ENCODE data around the gene CACNA1C.

CACNA1C gene

DNA sequence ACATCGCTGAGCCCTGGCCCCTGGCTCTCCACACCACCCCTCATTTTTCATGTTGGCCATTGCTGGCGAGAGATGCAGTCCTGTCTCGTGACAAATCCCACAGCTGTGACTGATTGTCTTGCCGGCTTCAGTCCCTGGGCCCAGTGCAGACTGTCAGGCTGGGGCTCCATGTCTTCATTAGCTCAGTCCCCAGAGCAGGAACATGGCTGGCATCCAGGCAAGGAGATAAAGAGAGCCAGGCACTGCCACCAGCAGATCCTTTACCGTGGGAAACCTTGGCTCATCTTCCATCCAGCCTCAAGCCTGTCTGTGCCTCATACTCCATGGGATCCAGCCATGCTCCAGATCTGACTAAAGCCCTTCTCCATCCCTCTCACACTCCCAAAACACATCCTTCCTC is 457.3 kb downstream of the CACNA1C start:
- H3K9me3 ChIP-seq (ENCODE audit: control insufficient read depth in 1 of 2, low read length in 2 of 2), result no peaks in the 10 kb centered on the region
- no peaks in the 10 kb centered on the region for H3K27me3 ChIP-seq (ENCODE audit: control insufficient read depth in 1 of 2, insufficient read depth in 2 of 2, low read length in 2 of 2)
- H3K36me3 ChIP-seq (ENCODE audit: control insufficient read depth in 1 of 2, insufficient read depth in 2 of 2, low read length in 2 of 2), result no peaks in the 10 kb centered on the region
- no peak overlapping the region for H3K9ac ChIP-seq (ENCODE audit: low read depth in 1 of 2, low read length in 2 of 2)
- H3K4me1 ChIP-seq (ENCODE audit: control insufficient read depth in 1 of 2, insufficient read depth in 2 of 2, low read length in 2 of 2), result no peaks in the 10 kb centered on the region
- no peak overlapping the region for H3K27ac ChIP-seq (ENCODE audit: low read depth, low read length)
- H3K4me3 ChIP-seq (ENCODE audit: low read depth in 1 of 2, low read length in 2 of 2), result no peak overlapping the region

DNA sequence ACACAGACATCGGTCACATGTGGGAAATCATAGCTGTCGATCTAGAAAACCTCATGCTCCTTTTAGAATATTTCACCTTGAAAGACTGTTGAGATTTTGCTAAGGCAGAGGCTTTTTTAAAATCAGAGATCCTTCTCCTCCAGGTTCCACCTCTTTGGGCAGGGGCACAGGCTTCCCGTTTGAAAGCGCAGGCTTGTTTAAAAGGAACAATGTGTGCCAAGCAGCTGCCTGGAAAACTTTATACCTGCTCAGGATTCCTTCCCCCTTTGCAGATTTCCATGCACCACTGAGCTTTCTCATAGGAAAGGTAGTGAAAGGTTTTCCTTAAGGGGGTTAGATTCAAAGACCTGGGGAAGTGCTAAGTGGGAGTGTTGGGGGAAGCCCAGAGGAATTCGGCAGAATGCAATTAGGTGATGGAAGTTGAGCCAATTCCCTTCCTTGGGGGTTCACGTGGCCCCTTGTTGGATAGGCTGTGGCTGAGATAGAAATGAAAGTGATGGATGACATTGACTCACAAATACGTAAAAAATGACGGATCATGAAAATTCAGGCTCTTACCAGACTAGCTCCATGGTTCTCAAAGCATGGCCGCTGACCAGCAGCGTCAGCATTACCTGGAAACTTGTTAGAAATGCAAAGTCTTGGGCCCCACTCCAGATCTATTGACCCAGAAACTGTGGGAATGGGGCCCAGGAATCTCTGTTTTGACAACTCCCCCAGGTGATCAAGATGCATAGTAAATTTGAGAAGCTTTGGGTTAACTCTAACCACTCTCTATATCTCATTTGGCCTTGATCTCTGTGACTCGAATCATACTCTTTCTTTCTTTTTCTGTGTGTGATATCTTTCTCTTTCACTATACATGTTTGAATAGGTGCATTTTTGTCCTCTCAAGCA is 460.6 kb downstream of the CACNA1C start:
- H3K9me3 ChIP-seq (ENCODE audit: control insufficient read depth in 1 of 2, low read length in 2 of 2), result no peaks in the 10 kb centered on the region

DNA sequence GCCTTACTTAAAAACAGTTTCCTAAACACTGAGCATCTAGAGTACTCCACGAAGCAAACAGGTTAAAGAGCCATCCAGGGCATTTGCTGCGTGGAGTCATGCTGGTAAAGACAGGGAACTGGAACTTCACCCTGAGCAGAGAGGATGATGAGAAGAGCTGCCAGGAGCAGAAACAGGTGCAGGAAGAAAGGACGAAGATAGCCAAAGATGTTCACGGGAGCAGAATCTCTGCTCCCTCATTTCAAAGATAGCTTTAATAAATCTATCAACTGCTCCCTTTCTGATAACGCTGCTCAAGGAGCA is 461.2 kb downstream of the CACNA1C start:
- H3K27me3 ChIP-seq (ENCODE audit: control insufficient read depth in 1 of 2, insufficient read depth in 2 of 2, low read length in 2 of 2), result no peaks in the 10 kb centered on the region
- no peaks in the 10 kb centered on the region for H3K9me3 ChIP-seq (ENCODE audit: control insufficient read depth in 1 of 2, low read length in 2 of 2)
- H3K4me3 ChIP-seq (ENCODE audit: low read depth in 1 of 2, low read length in 2 of 2), result no peak overlapping the region
- H3K4me1 ChIP-seq (ENCODE audit: control insufficient read depth in 1 of 2, insufficient read depth in 2 of 2, low read length in 2 of 2), result no peaks in the 10 kb centered on the region
- H3K27ac ChIP-seq (ENCODE audit: low read depth, low read length), result no peak overlapping the region
- H3K9ac ChIP-seq (ENCODE audit: low read depth in 1 of 2, low read length in 2 of 2), result no peak overlapping the region
- H3K36me3 ChIP-seq (ENCODE audit: control insufficient read depth in 1 of 2, insufficient read depth in 2 of 2, low read length in 2 of 2), result no peaks in the 10 kb centered on the region

More for the DNA sequence above, 460.6 kb downstream of the CACNA1C start:
- Histone ChIP-seq H3K27ac (ENCODE audit: low read depth, low read length) (no peak overlapping the region), H3K36me3 (ENCODE audit: control insufficient read depth in 1 of 2, insufficient read depth in 2 of 2, low read length in 2 of 2) (no peaks in the 10 kb centered on the region), H3K4me3 (ENCODE audit: low read depth in 1 of 2, low read length in 2 of 2) (no peak overlapping the region), H3K27me3 (ENCODE audit: control insufficient read depth in 1 of 2, insufficient read depth in 2 of 2, low read length in 2 of 2) (no peaks in the 10 kb centered on the region), H3K4me1 (ENCODE audit: control insufficient read depth in 1 of 2, insufficient read depth in 2 of 2, low read length in 2 of 2) (no peaks in the 10 kb centered on the region), H3K9ac (ENCODE audit: low read depth in 1 of 2, low read length in 2 of 2) (no peak overlapping the region)

DNA sequence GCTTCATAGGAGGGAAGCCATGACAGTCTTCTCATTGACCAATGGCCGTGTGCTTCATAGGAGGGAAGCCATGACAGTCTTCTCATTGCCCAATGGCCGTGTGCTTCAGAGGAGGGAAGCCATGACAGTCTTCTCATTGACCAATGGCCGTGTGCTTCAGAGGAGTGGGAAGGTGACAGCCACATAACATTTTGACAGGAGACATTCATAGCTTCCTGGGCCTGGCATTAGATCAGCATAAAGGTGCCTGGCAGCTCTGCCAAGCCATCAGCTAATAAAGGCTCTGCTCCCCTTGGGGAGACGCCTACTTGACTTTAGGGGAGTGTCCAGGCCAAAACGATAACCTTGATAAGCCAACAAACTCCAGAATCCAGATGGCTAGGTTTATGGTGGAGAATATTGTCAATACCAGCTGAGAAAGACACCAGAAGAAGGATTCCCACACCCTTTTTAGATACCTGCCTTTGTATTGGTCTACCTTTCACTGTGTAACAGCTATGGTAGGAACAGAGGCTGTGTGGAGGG is 468.0 kb downstream of the CACNA1C start:
- Histone ChIP-seq H3K9me3 (ENCODE audit: control insufficient read depth in 1 of 2, low read length in 2 of 2) (no peaks in the 10 kb centered on the region), H3K9ac (ENCODE audit: low read depth in 1 of 2, low read length in 2 of 2) (no peak overlapping the region), H3K27ac (ENCODE audit: low read depth, low read length) (no peak overlapping the region), H3K36me3 (ENCODE audit: control insufficient read depth in 1 of 2, insufficient read depth in 2 of 2, low read length in 2 of 2) (no peaks in the 10 kb centered on the region), H3K4me1 (ENCODE audit: control insufficient read depth in 1 of 2, insufficient read depth in 2 of 2, low read length in 2 of 2) (peaks cover 5 to 6% of the 10 kb centered on the region in 2 donors), H3K27me3 (ENCODE audit: control insufficient read depth in 1 of 2, insufficient read depth in 2 of 2, low read length in 2 of 2) (no peaks in the 10 kb centered on the region), H3K4me3 (ENCODE audit: low read depth in 1 of 2, low read length in 2 of 2) (no peak overlapping the region)

DNA sequence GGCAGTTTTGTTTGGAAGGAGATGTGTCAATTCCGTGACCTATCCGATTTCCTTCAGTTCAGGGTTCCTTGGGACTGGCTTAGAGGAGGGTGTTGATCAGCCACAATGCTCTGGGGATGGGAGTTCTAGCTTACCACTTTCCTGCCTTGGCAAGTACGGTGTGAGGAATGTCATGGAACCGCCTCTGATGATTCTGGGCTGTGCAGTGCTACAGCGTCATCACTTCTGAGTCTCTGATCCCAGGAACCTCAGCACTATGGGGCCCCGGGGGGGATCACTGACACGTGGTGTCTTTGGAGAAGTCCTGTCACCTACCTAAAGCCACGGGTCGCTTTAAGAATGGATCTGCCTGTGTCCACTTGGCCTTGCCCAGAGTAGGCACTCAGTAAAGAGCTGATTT is 470.5 kb downstream of the CACNA1C start:
- Histone ChIP-seq H3K9me3 (ENCODE audit: control insufficient read depth in 1 of 2, low read length in 2 of 2) (no peaks in the 10 kb centered on the region), H3K27me3 (ENCODE audit: control insufficient read depth in 1 of 2, insufficient read depth in 2 of 2, low read length in 2 of 2) (no peaks in the 10 kb centered on the region), H3K4me3 (ENCODE audit: low read depth in 1 of 2, low read length in 2 of 2) (no peak overlapping the region), H3K27ac (ENCODE audit: low read depth, low read length) (no peak overlapping the region), H3K4me1 (ENCODE audit: control insufficient read depth in 1 of 2, insufficient read depth in 2 of 2, low read length in 2 of 2) (peaks cover 11 to 15% of the 10 kb centered on the region in 2 donors), H3K9ac (ENCODE audit: low read depth in 1 of 2, low read length in 2 of 2) (no peak overlapping the region), H3K36me3 (ENCODE audit: control insufficient read depth in 1 of 2, insufficient read depth in 2 of 2, low read length in 2 of 2) (no peaks in the 10 kb centered on the region)

DNA sequence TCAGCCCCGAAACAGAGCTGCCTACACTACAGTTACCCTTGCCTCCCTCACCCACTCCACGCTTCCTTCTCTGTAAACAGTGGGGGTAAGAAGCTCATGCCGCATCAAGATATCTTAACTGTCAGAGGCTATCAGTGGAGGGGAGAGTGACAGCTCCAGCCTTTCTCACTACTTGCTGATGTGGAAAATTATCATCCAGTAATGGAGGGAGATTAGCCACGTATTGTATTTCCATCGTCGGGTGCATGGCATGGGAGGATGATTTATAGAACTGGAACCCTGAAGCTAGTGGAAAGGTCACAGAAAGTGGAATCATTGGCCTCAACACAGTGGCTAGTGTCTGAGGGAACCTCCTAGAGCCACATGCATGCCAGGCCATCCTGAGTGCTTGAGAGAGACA is 471.1 kb downstream of the CACNA1C start:
- Histone ChIP-seq H3K36me3 (ENCODE audit: control insufficient read depth in 1 of 2, insufficient read depth in 2 of 2, low read length in 2 of 2) (no peaks in the 10 kb centered on the region), H3K9me3 (ENCODE audit: control insufficient read depth in 1 of 2, low read length in 2 of 2) (no peaks in the 10 kb centered on the region), H3K4me1 (ENCODE audit: control insufficient read depth in 1 of 2, insufficient read depth in 2 of 2, low read length in 2 of 2) (peaks cover 11 to 15% of the 10 kb centered on the region in 2 donors), H3K27ac (ENCODE audit: low read depth, low read length) (no peak overlapping the region), H3K4me3 (ENCODE audit: low read depth in 1 of 2, low read length in 2 of 2) (no peak overlapping the region), H3K9ac (ENCODE audit: low read depth in 1 of 2, low read length in 2 of 2) (no peak overlapping the region), H3K27me3 (ENCODE audit: control insufficient read depth in 1 of 2, insufficient read depth in 2 of 2, low read length in 2 of 2) (no peaks in the 10 kb centered on the region)

DNA sequence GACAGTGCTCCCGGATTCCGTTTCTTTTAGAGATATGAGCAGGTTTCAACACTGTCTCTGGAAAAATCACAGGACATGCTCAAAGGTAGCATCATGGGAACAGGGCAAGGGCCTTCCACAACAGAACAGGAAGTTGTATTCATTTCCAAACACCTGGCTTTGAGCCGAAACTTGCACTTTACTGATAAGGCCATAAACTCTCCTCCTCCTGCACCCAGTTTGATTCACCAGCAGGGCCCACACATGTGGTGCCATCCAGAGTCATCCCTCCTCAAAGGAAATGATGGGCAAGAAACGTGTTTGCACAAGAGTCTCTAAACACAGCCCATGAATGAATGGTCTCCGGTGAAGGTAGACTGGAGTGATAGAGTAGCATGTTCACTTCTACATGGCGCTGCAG is 473.6 kb downstream of the CACNA1C start:
- no peak overlapping the region for H3K4me3 ChIP-seq (ENCODE audit: low read depth in 1 of 2, low read length in 2 of 2)
- no peaks in the 10 kb centered on the region for H3K36me3 ChIP-seq (ENCODE audit: control insufficient read depth in 1 of 2, insufficient read depth in 2 of 2, low read length in 2 of 2)
- H3K27me3 ChIP-seq (ENCODE audit: control insufficient read depth in 1 of 2, insufficient read depth in 2 of 2, low read length in 2 of 2), result no peaks in the 10 kb centered on the region
- H3K4me1 ChIP-seq (ENCODE audit: control insufficient read depth in 1 of 2, insufficient read depth in 2 of 2, low read length in 2 of 2), result peaks cover 11 to 15% of the 10 kb centered on the region in 2 donors
- H3K9me3 ChIP-seq (ENCODE audit: control insufficient read depth in 1 of 2, low read length in 2 of 2), result no peaks in the 10 kb centered on the region
- no peak overlapping the region for H3K9ac ChIP-seq (ENCODE audit: low read depth in 1 of 2, low read length in 2 of 2)
- H3K27ac ChIP-seq (ENCODE audit: low read depth, low read length), result no peak overlapping the region

DNA sequence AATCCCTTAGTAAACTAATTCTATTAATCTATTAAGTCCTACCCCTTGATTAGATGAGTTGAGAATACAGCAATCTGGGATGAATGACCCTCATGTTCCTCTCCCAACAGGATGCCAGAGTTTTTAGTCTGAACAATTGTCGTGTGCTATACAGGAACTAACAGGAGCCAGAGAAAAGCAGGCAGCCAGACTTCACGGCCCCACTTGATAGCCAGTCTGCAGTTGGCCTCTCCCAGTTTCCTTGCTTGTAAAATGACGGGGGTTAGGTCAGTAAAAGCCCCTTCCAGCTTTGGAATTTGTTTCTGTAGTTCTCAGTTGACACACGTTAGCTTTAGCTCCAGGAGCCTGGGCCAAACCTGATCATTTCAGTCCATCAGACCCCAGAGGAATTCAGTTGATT is 475.2 kb downstream of the CACNA1C start:
- no peaks in the 10 kb centered on the region for H3K9me3 ChIP-seq (ENCODE audit: control insufficient read depth in 1 of 2, low read length in 2 of 2)
- no peaks in the 10 kb centered on the region for H3K36me3 ChIP-seq (ENCODE audit: control insufficient read depth in 1 of 2, insufficient read depth in 2 of 2, low read length in 2 of 2)
- H3K4me1 ChIP-seq (ENCODE audit: control insufficient read depth in 1 of 2, insufficient read depth in 2 of 2, low read length in 2 of 2), result peaks cover 11 to 15% of the 10 kb centered on the region in 2 donors
- no peak overlapping the region for H3K9ac ChIP-seq (ENCODE audit: low read depth in 1 of 2, low read length in 2 of 2)
- H3K27me3 ChIP-seq (ENCODE audit: control insufficient read depth in 1 of 2, insufficient read depth in 2 of 2, low read length in 2 of 2), result no peaks in the 10 kb centered on the region
- H3K4me3 ChIP-seq (ENCODE audit: low read depth in 1 of 2, low read length in 2 of 2), result no peak overlapping the region
- H3K27ac ChIP-seq (ENCODE audit: low read depth, low read length), result no peak overlapping the region

DNA sequence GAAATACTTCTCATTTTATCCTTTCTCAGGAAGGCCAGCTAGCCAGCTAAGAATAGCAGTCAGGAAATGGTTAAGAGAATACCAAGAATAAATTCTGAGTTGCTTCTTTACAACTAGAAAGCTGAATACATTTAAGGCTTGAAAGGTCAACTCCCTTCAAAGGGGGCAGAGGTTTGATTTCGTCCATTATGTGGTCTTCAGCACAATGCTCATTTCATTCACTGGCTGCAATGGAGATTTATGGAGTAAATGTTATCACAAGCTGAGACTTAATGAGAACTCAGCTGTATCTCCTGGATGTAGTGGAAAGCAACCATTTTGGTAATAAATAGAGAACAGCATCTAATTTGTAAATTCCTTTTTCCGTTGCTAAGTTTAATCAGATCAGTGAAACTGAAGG is 477.0 kb downstream of the CACNA1C start:
- H3K9ac ChIP-seq (ENCODE audit: low read depth in 1 of 2, low read length in 2 of 2), result no peak overlapping the region
- no peaks in the 10 kb centered on the region for H3K27me3 ChIP-seq (ENCODE audit: control insufficient read depth in 1 of 2, insufficient read depth in 2 of 2, low read length in 2 of 2)
- no peak overlapping the region for H3K27ac ChIP-seq (ENCODE audit: low read depth, low read length)
- no peaks in the 10 kb centered on the region for H3K9me3 ChIP-seq (ENCODE audit: control insufficient read depth in 1 of 2, low read length in 2 of 2)
- H3K4me1 ChIP-seq (ENCODE audit: control insufficient read depth in 1 of 2, insufficient read depth in 2 of 2, low read length in 2 of 2), result peaks cover 11 to 15% of the 10 kb centered on the region in 2 donors
- H3K36me3 ChIP-seq (ENCODE audit: control insufficient read depth in 1 of 2, insufficient read depth in 2 of 2, low read length in 2 of 2), result no peaks in the 10 kb centered on the region
- no peak overlapping the region for H3K4me3 ChIP-seq (ENCODE audit: low read depth in 1 of 2, low read length in 2 of 2)

DNA sequence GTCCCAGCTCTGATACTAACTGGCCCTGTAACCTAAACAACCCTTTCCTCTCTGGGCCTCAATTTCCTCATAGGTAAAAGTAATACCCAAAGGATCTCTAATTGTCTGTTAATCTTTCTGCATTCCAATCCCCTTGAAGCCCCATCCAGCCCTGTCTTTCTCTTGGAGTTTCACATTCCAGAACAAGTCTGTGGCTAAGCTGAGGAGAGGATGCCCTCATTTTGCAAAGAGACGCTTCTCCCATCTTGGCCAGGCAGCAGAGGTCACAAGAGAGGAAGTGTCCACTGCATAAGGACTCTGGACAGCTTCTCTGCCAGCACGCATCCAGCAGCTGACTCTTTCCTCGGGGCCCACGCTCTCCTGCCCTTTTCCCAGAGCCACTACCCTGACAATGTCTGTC is 478.6 kb downstream of the CACNA1C start:
- Histone ChIP-seq H3K4me3 (ENCODE audit: low read depth in 1 of 2, low read length in 2 of 2) (no peak overlapping the region), H3K9ac (ENCODE audit: low read depth in 1 of 2, low read length in 2 of 2) (no peak overlapping the region), H3K4me1 (ENCODE audit: control insufficient read depth in 1 of 2, insufficient read depth in 2 of 2, low read length in 2 of 2) (peaks cover under 1 to 3% of the 10 kb centered on the region in 2 donors), H3K36me3 (ENCODE audit: control insufficient read depth in 1 of 2, insufficient read depth in 2 of 2, low read length in 2 of 2) (no peaks in the 10 kb centered on the region), H3K27me3 (ENCODE audit: control insufficient read depth in 1 of 2, insufficient read depth in 2 of 2, low read length in 2 of 2) (no peaks in the 10 kb centered on the region), H3K27ac (ENCODE audit: low read depth, low read length) (no peak overlapping the region), H3K9me3 (ENCODE audit: control insufficient read depth in 1 of 2, low read length in 2 of 2) (no peaks in the 10 kb centered on the region)
